Thymus (tissue), 14 donors: ENCODE measurements around the gene ST6GALNAC5. TPM values are rescaled to one million over a fixed set of nuclear protein-coding genes. Genes with fewer than 3 reads are reported as not detected.
"Not testable (repeated sequence)": the region's sequence is repeated elsewhere in the genome, so short reads cannot be mapped to it uniquely, and the experiment has no call there.

Experiments
- DNase-seq, 9 donors: peaks; one replicate each; pipeline ENCODE4 v3.0.0-alpha.2; 2013; ENCODE audit warnings: low spot score in 9 of 9, low read depth in 6 of 9, missing footprints in 1 of 9
- H3K27ac ChIP-seq, 2 donors: one replicate each; pipeline ENCODE4 v1.5.1; 2013; ENCODE audit warnings: control low read depth in 1 of 2, low read depth in 1 of 2, low read length in 1 of 2, mild to moderate bottlenecking in 1 of 2, moderate library complexity in 1 of 2
- H3K27me3 ChIP-seq, 2 donors: one replicate each; pipeline ENCODE4 v1.5.1; 2013; ENCODE audit warnings: low read length in 1 of 2; ENCODE audit not compliant: control insufficient read depth in 2 of 2, insufficient read depth in 1 of 2
- H3K36me3 ChIP-seq, 2 donors: one replicate each; pipeline ENCODE4 v1.5.1; 2013; ENCODE audit warnings: low read length in 1 of 2, mild to moderate bottlenecking in 1 of 2, moderate library complexity in 1 of 2; ENCODE audit not compliant: control insufficient read depth in 2 of 2, insufficient read depth in 2 of 2
- H3K4me1 ChIP-seq, 2 donors: one replicate each; pipeline ENCODE4 v1.5.1; 2013; ENCODE audit warnings: low read length in 2 of 2; ENCODE audit not compliant: control insufficient read depth in 2 of 2, insufficient read depth in 2 of 2
- H3K4me3 ChIP-seq, 2 donors: one replicate each; pipeline ENCODE4 v1.5.1; 2013; ENCODE audit warnings: low read length in 2 of 2, control low read depth in 1 of 2, mild to moderate bottlenecking in 1 of 2
- H3K9me3 ChIP-seq, 2 donors: one replicate each; pipeline ENCODE4 v1.5.1; 2013; ENCODE audit warnings: low read length in 1 of 2, mild to moderate bottlenecking in 1 of 2; ENCODE audit not compliant: control insufficient read depth in 2 of 2, insufficient read depth in 1 of 2
- WGBS: extraction: QIAGEN DNeasy Blood & Tissue Kit; methylation state at CpG from one replicate; pipeline ENCODE4 v1.1.7; 2013; 5-methylcytosine and 5-hydroxymethylcytosine counted together
- long read RNA-seq, 10 donors: transcript quantifications; one replicate each; lab custom pipeline, GENCODE V29; 2026
- polyA plus RNA-seq: library from polyadenylated mRNA; stranded (reverse); fragments of 200-250 nt; gene quantifications from one replicate; pipeline ENCODE4 v1.2.3, GENCODE V29; 2013
- total RNA-seq: library from RNA; stranded (reverse); fragments of 120-200 nt; gene quantifications from one replicate; pipeline ENCODE4 v1.2.4, GENCODE V29; 2013
- donor health status: healthy.

ST6GALNAC5 gene
- total RNA-seq (1.4 TPM), polyA plus RNA-seq (0.34 TPM)
- long read RNA-seq, donor 1, result 0 reads
- long read RNA-seq, donor 2, result 0 reads
- long read RNA-seq, donor 3, result 0 reads
- long read RNA-seq, donor 4, partial matches to known transcripts, result 0 of 1 reads
- long read RNA-seq, donor 4, other reads (novel, unspliced or antisense), result 0 of 1 reads
- long read RNA-seq, donor 5, result 0 reads
- long read RNA-seq, donor 6, result 0 reads
- long read RNA-seq, donor 7, result 0 reads
- long read RNA-seq, donor 8, result 0 reads
- long read RNA-seq, donor 9, result 0 reads
- long read RNA-seq, donor 10, partial matches to known transcripts, result 0 of 2 reads
- long read RNA-seq, donor 10, other reads (novel, unspliced or antisense), result 0 of 2 reads

DNA sequence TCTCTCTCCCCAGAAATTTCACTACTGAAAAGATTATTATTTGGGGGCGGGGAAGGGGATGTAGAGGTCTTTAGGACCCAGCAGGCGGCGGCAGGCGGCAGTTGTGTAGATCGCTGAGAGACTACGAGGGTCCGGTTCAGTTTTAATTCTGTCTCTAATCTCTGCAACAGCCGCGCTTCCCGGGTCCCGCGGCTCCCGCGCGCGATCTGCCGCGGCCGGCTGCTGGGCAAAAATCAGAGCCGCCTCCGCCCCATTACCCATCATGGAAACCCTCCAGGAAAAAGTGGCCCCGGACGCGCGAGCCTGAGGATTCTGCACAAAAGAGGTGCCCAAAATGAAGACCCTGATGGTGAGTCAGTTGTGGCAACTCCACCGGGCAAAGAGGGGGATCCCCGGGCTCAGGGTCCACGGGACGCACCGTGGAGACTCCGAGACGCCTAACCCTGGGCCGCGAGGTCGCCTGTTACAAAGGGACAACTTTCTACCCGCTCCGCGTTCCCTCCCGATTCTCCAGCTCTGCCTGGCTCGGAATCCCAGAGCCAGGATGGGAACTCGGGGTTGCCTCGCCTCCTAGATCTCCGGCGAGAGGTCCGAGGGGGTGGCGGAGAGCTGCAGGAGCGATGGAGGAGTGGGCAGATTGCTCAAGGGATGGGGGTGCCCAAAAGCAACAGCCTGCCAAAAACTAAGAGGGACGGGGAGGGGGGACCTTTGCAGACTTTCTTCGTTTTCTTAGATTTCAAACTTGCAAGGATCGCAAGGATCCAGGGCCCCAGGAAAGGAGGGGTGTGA lies at the start of gene ST6GALNAC5:
TSS of gene ST6GALNAC5 (plus strand) at position 139 of the 789 bp plus-strand sequence.
- Histone ChIP-seq H3K36me3 (no peaks in the 10 kb centered on the region), H3K9me3 (peaks cover 0 to 1% of the 10 kb centered on the region in 2 donors), H3K4me3 (peak within 1 kb of the TSS in 1 of 2 donors; percentile 14), H3K27ac (no peak within 1 kb of the TSS), H3K4me1 (peaks cover 2 to 4% of the 10 kb centered on the region in 2 donors), H3K27me3 (peaks cover 35 to 56% of the 10 kb centered on the region in 2 donors)
- 2% methylated on average over 50 of the region's 50 CpGs for WGBS
- DNase-seq, result peak in 1 of 9 donors; percentile 22

DNA sequence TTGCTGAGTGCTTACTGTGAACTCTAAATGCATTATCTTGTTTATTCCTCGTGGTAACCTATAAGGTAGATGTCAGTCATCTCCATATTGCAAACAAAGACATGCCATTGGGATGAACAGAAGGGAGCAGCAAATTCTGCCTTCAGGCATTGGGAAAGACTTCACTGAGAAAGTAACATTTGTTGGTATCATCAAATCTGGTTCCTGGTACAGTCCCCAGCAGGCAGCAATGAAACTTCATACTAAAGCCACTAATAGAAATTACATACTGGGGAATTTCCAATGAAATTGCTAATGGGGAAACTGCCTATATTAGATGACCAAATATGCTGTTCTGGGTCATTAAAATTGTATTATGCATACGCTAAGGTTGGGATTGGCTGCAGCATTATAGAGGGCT lies 47.3 kb upstream of the ST6GALNAC5 start:
- Histone ChIP-seq H3K36me3 (no peaks in the 10 kb centered on the region), H3K27me3 (no peaks in the 10 kb centered on the region), H3K4me1 (no peaks in the 10 kb centered on the region), H3K27ac (no peak overlapping the region), H3K9me3 (no peaks in the 10 kb centered on the region), H3K4me3 (no peak overlapping the region)
- WGBS, result 85% methylated on average over 2 of the region's 2 CpGs
- no peak for DNase-seq

- DNase-seq, H3K4me1 ChIP-seq, H3K27ac ChIP-seq, H3K9me3 ChIP-seq, H3K36me3 ChIP-seq, H3K27me3 ChIP-seq, H3K4me3 ChIP-seq: not testable (repeated sequence)
These were observed 44.3 kb upstream of the ST6GALNAC5 start for GRCh38 chr1:76822961-76823360.

DNA sequence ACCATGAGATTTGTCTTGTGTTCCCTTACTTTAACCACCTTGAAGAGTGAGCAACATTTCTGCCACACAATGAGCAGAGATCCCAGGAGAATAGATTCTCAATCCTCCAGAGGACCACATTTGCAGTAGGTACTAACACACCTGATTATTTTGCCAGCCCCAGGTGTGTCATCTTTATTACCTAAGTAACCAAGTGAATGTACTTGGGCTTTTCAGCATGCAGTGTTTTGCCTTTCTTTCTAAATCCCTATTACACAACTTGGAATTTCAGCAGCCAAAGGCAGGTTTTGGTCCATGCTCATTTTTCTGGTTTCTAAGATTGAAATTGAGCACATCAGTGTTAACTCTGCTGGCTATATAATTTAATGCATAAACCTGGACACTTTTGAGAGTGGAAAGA lies 43.2 kb upstream of the ST6GALNAC5 start:
- Histone ChIP-seq H3K9me3 (no peaks in the 10 kb centered on the region), H3K27me3 (no peaks in the 10 kb centered on the region), H3K36me3 (no peaks in the 10 kb centered on the region), H3K27ac (no peak overlapping the region), H3K4me3 (no peak overlapping the region), H3K4me1 (no peaks in the 10 kb centered on the region)
- DNase-seq, result no peak

- no peak for DNase-seq
- no peaks in the 10 kb centered on the region for H3K9me3 ChIP-seq
- H3K4me3 ChIP-seq, result no peak overlapping the region
- WGBS, result 94% methylated on average over 4 of the region's 4 CpGs
- no peaks in the 10 kb centered on the region for H3K36me3 ChIP-seq
- H3K4me1 ChIP-seq, result no peaks in the 10 kb centered on the region
- H3K27me3 ChIP-seq, result no peaks in the 10 kb centered on the region
- H3K27ac ChIP-seq, result no peak overlapping the region
These were observed 41.0 kb upstream of the ST6GALNAC5 start for GRCh38 chr1:76826072-76826845.

GRCh38 chr1:76827066-76827465 lies 40.2 kb upstream of the ST6GALNAC5 start:
- WGBS, result 86% methylated on average over 2 of the region's 2 CpGs
- H3K4me3 ChIP-seq, result no peak overlapping the region
- H3K27ac ChIP-seq, result no peak overlapping the region
- no peaks in the 10 kb centered on the region for H3K4me1 ChIP-seq
- H3K9me3 ChIP-seq, result no peaks in the 10 kb centered on the region
- H3K36me3 ChIP-seq, result no peaks in the 10 kb centered on the region
- DNase-seq, result no peak
- no peaks in the 10 kb centered on the region for H3K27me3 ChIP-seq

DNA sequence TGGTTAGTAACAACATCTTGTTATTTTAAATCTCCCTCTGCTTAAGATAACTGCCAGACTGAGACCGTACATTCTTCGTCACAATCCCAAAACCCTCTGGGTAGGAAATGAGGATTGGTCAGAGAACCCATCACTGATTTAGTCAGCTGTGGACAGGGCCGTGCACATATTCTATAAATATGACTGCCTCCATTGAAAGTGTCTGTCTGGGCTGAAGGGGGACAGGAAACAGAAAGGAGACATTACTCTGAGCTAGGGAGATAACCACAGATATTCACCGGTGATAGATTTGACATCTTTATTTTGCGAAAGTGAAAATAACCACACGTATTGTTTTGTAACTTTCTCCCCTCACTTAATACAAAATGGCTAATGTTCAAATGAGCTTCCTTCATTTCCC lies 36.9 kb upstream of the ST6GALNAC5 start:
- Histone ChIP-seq H3K4me3 (no peak overlapping the region), H3K36me3 (no peaks in the 10 kb centered on the region), H3K4me1 (no peaks in the 10 kb centered on the region), H3K27ac (no peak overlapping the region), H3K9me3 (no peaks in the 10 kb centered on the region), H3K27me3 (no peaks in the 10 kb centered on the region)
- WGBS, result 27% methylated on average over 6 of the region's 6 CpGs
- no peak for DNase-seq

GRCh38 chr1:76832521-76832920 lies 34.8 kb upstream of the ST6GALNAC5 start:
- no peak overlapping the region for H3K4me3 ChIP-seq
- no peaks in the 10 kb centered on the region for H3K4me1 ChIP-seq
- no peak overlapping the region for H3K27ac ChIP-seq
- H3K36me3 ChIP-seq, result no peaks in the 10 kb centered on the region
- H3K27me3 ChIP-seq, result no peaks in the 10 kb centered on the region
- no peak for DNase-seq
- no peaks in the 10 kb centered on the region for H3K9me3 ChIP-seq

- DNase-seq, result no peak
- Histone ChIP-seq H3K36me3 (no peaks in the 10 kb centered on the region), H3K4me1 (no peaks in the 10 kb centered on the region), H3K27ac (no peak overlapping the region), H3K4me3 (no peak overlapping the region), H3K9me3 (no peaks in the 10 kb centered on the region), H3K27me3 (no peaks in the 10 kb centered on the region)
- 97% methylated on average over 1 of the region's 1 CpG for WGBS
These were observed 34.1 kb upstream of the ST6GALNAC5 start for GRCh38 chr1:76833151-76833550.
